Stimulated activated naive CD8-positive, alpha-beta T cell treated with anti-CD3 and anti-CD28 coated beads, Interleukin-15, amount 100 ng/mL, for 72 hours (primary cell): ENCODE results near the gene CABLES2.

Experiments
- ATAC-seq: fragments of 150-1000 bp; cut with Tn5 transposase; 2 replicates; pipeline ENCODE4 v1.10.0; 2021; ENCODE audit warnings: mild to moderate bottlenecking, moderate library complexity
- DNase-seq, 2 donors: peaks; one replicate each; pipeline ENCODE4 v3.0.0; 2021 to 2022
- H3K27ac Mint-ChIP-seq, 2 donors: one replicate each; pipeline ENCODE4 v1.8.0; 2022; ENCODE audit warnings: mild to moderate bottlenecking in 2 of 2, mixed read lengths in 2 of 2, moderate library complexity in 2 of 2
- H3K27me3 Mint-ChIP-seq: one replicate; pipeline ENCODE4 v1.8.0; 2022; ENCODE audit warnings: mixed read lengths
- H3K4me1 Mint-ChIP-seq: one replicate; pipeline ENCODE4 v1.8.0; 2022; ENCODE audit warnings: mild to moderate bottlenecking, mixed read lengths
- H3K4me3 Mint-ChIP-seq, 2 donors: one replicate each; pipeline ENCODE4 v1.8.0; 2022; ENCODE audit warnings: mild to moderate bottlenecking in 2 of 2, mixed read lengths in 2 of 2, moderate library complexity in 1 of 2
- H3K9me3 Mint-ChIP-seq, 2 donors: one replicate each; pipeline ENCODE4 v1.8.0; 2022; ENCODE audit warnings: mixed read lengths in 2 of 2

Gene CABLES2

GRCh38 chr20:62352402-62353288 lies 54.4 kb downstream of the CABLES2 start:
- DNase-seq, result no peak
- peaks cover 14 to 16% of the 10 kb centered on the region in 2 donors for H3K9me3 Mint-ChIP-seq
- no peak overlapping the region for H3K4me3 Mint-ChIP-seq
- ATAC-seq, result no peak
- H3K4me1 Mint-ChIP-seq, result no peaks in the 10 kb centered on the region
- no peak overlapping the region for H3K27ac Mint-ChIP-seq
- peaks cover 8% of the 10 kb centered on the region for H3K27me3 Mint-ChIP-seq

- ATAC-seq (peak; percentile 34), DNase-seq (no peak)
- H3K4me1 Mint-ChIP-seq, result no peaks in the 10 kb centered on the region
- peaks cover 14 to 16% of the 10 kb centered on the region in 2 donors for H3K9me3 Mint-ChIP-seq
- H3K4me3 Mint-ChIP-seq, result no peak overlapping the region
- no peak overlapping the region for H3K27ac Mint-ChIP-seq
- peaks cover 4% of the 10 kb centered on the region for H3K27me3 Mint-ChIP-seq
These were observed 55.4 kb downstream of the CABLES2 start for GRCh38 chr20:62351469-62352401.

- H3K9me3 Mint-ChIP-seq, result peaks cover 14 to 16% of the 10 kb centered on the region in 2 donors
- ATAC-seq, result no peak
- no peak for DNase-seq
- no peak overlapping the region for H3K4me3 Mint-ChIP-seq
- H3K27me3 Mint-ChIP-seq, result no peaks in the 10 kb centered on the region
- H3K27ac Mint-ChIP-seq, result no peak overlapping the region
- no peaks in the 10 kb centered on the region for H3K4me1 Mint-ChIP-seq
These were observed 56.3 kb downstream of the CABLES2 start for GRCh38 chr20:62350629-62351422.

GRCh38 chr20:62350098-62350628 lies 56.9 kb downstream of the CABLES2 start:
- Mint-ChIP-seq H3K27ac (no peak overlapping the region), H3K27me3 (no peaks in the 10 kb centered on the region), H3K4me1 (no peaks in the 10 kb centered on the region), H3K9me3 (peaks cover 14 to 16% of the 10 kb centered on the region in 2 donors), H3K4me3 (no peak overlapping the region)
- DNase-seq (no peak), ATAC-seq (no peak)

GRCh38 chr20:62349556-62350097 lies 57.5 kb downstream of the CABLES2 start:
- Mint-ChIP-seq H3K27me3 (no peaks in the 10 kb centered on the region), H3K4me1 (no peaks in the 10 kb centered on the region), H3K4me3 (no peak overlapping the region), H3K27ac (no peak overlapping the region), H3K9me3 (peaks cover 14 to 16% of the 10 kb centered on the region in 2 donors)
- DNase-seq (no peak), ATAC-seq (no peak)

GRCh38 chr20:62348604-62349003 lies 58.5 kb downstream of the CABLES2 start:
- Mint-ChIP-seq H3K27ac (no peak overlapping the region), H3K4me3 (no peak overlapping the region), H3K27me3 (no peaks in the 10 kb centered on the region), H3K4me1 (no peaks in the 10 kb centered on the region), H3K9me3 (peaks cover 14 to 16% of the 10 kb centered on the region in 2 donors)
- DNase-seq (no peak), ATAC-seq (no peak)

- no peak for DNase-seq
- Mint-ChIP-seq H3K4me1 (no peaks in the 10 kb centered on the region), H3K4me3 (no peak overlapping the region), H3K27ac (no peak overlapping the region), H3K27me3 (no peaks in the 10 kb centered on the region), H3K9me3 (peaks cover 14 to 16% of the 10 kb centered on the region in 2 donors)
- ATAC-seq, result no peak
These were observed 59.6 kb downstream of the CABLES2 start for GRCh38 chr20:62347445-62347844.

- DNase-seq, result no peak
- no peak overlapping the region for H3K4me3 Mint-ChIP-seq
- H3K9me3 Mint-ChIP-seq, result peaks cover 14 to 16% of the 10 kb centered on the region in 2 donors
- H3K4me1 Mint-ChIP-seq, result no peaks in the 10 kb centered on the region
- H3K27ac Mint-ChIP-seq, result no peak overlapping the region
- no peak for ATAC-seq
- H3K27me3 Mint-ChIP-seq, result no peaks in the 10 kb centered on the region
These were observed 60.0 kb downstream of the CABLES2 start for GRCh38 chr20:62347151-62347404.

GRCh38 chr20:62346398-62347150 lies 60.5 kb downstream of the CABLES2 start:
- no peak overlapping the region for H3K27ac Mint-ChIP-seq
- H3K27me3 Mint-ChIP-seq, result no peaks in the 10 kb centered on the region
- ATAC-seq (peak; percentile 28), DNase-seq (no peak)
- H3K9me3 Mint-ChIP-seq, result peaks cover 14 to 16% of the 10 kb centered on the region in 2 donors
- no peaks in the 10 kb centered on the region for H3K4me1 Mint-ChIP-seq
- no peak overlapping the region for H3K4me3 Mint-ChIP-seq

GRCh38 chr20:62345681-62346370 lies 61.3 kb downstream of the CABLES2 start:
- H3K27ac Mint-ChIP-seq, result no peak overlapping the region
- no peak for DNase-seq
- H3K27me3 Mint-ChIP-seq, result no peaks in the 10 kb centered on the region
- no peaks in the 10 kb centered on the region for H3K4me1 Mint-ChIP-seq
- H3K4me3 Mint-ChIP-seq, result no peak overlapping the region
- ATAC-seq, result no peak
- peaks cover 14 to 16% of the 10 kb centered on the region in 2 donors for H3K9me3 Mint-ChIP-seq

- no peak for ATAC-seq
- peaks cover 14 to 16% of the 10 kb centered on the region in 2 donors for H3K9me3 Mint-ChIP-seq
- H3K4me1 Mint-ChIP-seq, result no peaks in the 10 kb centered on the region
- DNase-seq, result no peak
- no peak overlapping the region for H3K27ac Mint-ChIP-seq
- no peaks in the 10 kb centered on the region for H3K27me3 Mint-ChIP-seq
- no peak overlapping the region for H3K4me3 Mint-ChIP-seq
These were observed 62.3 kb downstream of the CABLES2 start for GRCh38 chr20:62344782-62345181.

GRCh38 chr20:62344092-62344491 lies 63.0 kb downstream of the CABLES2 start:
- Mint-ChIP-seq H3K9me3 (peaks cover 9 to 10% of the 10 kb centered on the region in 2 donors), H3K4me1 (no peaks in the 10 kb centered on the region), H3K27ac (no peak overlapping the region), H3K4me3 (no peak overlapping the region), H3K27me3 (no peaks in the 10 kb centered on the region)
- no peak for ATAC-seq
- DNase-seq, result no peak

GRCh38 chr20:62342910-62343309 lies 64.2 kb downstream of the CABLES2 start:
- H3K9me3 Mint-ChIP-seq, result peaks cover 0 to 1% of the 10 kb centered on the region in 2 donors
- H3K27me3 Mint-ChIP-seq, result peaks cover 1% of the 10 kb centered on the region
- no peak overlapping the region for H3K27ac Mint-ChIP-seq
- no peak overlapping the region for H3K4me3 Mint-ChIP-seq
- H3K4me1 Mint-ChIP-seq, result no peaks in the 10 kb centered on the region
- DNase-seq (no peak), ATAC-seq (no peak)

- no peak for ATAC-seq
- no peak for DNase-seq
- Mint-ChIP-seq H3K4me3 (no peak overlapping the region), H3K27me3 (peaks cover 24% of the 10 kb centered on the region), H3K9me3 (no peaks in the 10 kb centered on the region), H3K27ac (no peak overlapping the region), H3K4me1 (peaks cover 7% of the 10 kb centered on the region)
These were observed 67.4 kb downstream of the CABLES2 start for GRCh38 chr20:62339647-62340062.
